Trophoblast cell (in vitro differentiated cells and primary cell): ENCODE results near the gene TWSG1.

Source experiments
- DNase-seq, 2 donors: peaks; one replicate each; pipeline ENCODE4 v3.0.0-alpha.2; 2016
- H2AFZ ChIP-seq: 2 replicates; pipeline ENCODE4 v1.6.1; 2013; ENCODE audit warnings: low read length, moderate library complexity, mild to moderate bottlenecking; ENCODE audit not compliant: insufficient read depth, poor library complexity
- H2AK5ac ChIP-seq: 2 replicates; pipeline ENCODE4 v1.6.1; 2013; ENCODE audit warnings: mild to moderate bottlenecking, low read length
- H2BK120ac ChIP-seq: 2 replicates; pipeline ENCODE4 v1.6.1; 2013; ENCODE audit warnings: low read length, mild to moderate bottlenecking, moderate library complexity; ENCODE audit not compliant: insufficient read depth, poor library complexity
- H2BK12ac ChIP-seq: 2 replicates; pipeline ENCODE4 v1.6.1; 2013; ENCODE audit warnings: mild to moderate bottlenecking, low read length, moderate library complexity
- H2BK5ac ChIP-seq: 2 replicates; pipeline ENCODE4 v1.6.1; 2013; ENCODE audit warnings: low read length, low read depth, moderate library complexity, mild to moderate bottlenecking; ENCODE audit not compliant: poor library complexity
- H3K14ac ChIP-seq: 2 replicates; pipeline ENCODE4 v1.6.1; 2013; ENCODE audit warnings: mild to moderate bottlenecking, low read length
- H3K18ac ChIP-seq: 2 replicates; pipeline ENCODE4 v1.6.1; 2013; ENCODE audit warnings: mild to moderate bottlenecking, low read length
- H3K23ac ChIP-seq: 2 replicates; pipeline ENCODE4 v1.6.1; 2013; ENCODE audit warnings: low read length
- H3K27ac ChIP-seq: 2 replicates; pipeline ENCODE4 v1.5.1; 2013; ENCODE audit warnings: low read depth, mild to moderate bottlenecking, inconsistent platforms, low read length, moderate library complexity
- H3K27me3 ChIP-seq: 2 replicates; pipeline ENCODE4 v1.6.1; 2013; ENCODE audit warnings: inconsistent platforms, mild to moderate bottlenecking, low read length, moderate library complexity; ENCODE audit not compliant: insufficient read depth
- H3K36me3 ChIP-seq, 2 experiments: 1 replicate in 1 of 2; 2 replicates in 1 of 2; pipeline ENCODE4 v1.6.1; 2013; ENCODE audit warnings: low read length in 2 of 2, mild to moderate bottlenecking in 2 of 2, moderate library complexity in 1 of 2; ENCODE audit not compliant: insufficient read depth in 2 of 2, control insufficient read depth in 1 of 2
- H3K4ac ChIP-seq: 2 replicates; pipeline ENCODE4 v1.6.1; 2013; ENCODE audit warnings: low read depth, mild to moderate bottlenecking, low read length, moderate library complexity
- H3K4me1 ChIP-seq, 2 experiments: 1 replicate in 1 of 2; 2 replicates in 1 of 2; pipeline ENCODE4 v1.6.1; 2013; ENCODE audit warnings: low read length in 2 of 2, mild to moderate bottlenecking in 2 of 2, moderate library complexity in 1 of 2; ENCODE audit not compliant: insufficient read depth in 2 of 2, control insufficient read depth in 1 of 2
- H3K4me2 ChIP-seq: 2 replicates; pipeline ENCODE4 v1.6.1; 2013; ENCODE audit warnings: inconsistent platforms, mild to moderate bottlenecking, low read length, moderate library complexity
- H3K4me3 ChIP-seq: 2 replicates; pipeline ENCODE4 v1.5.1; 2013; ENCODE audit warnings: mild to moderate bottlenecking, low read depth, low read length, inconsistent platforms
- H3K79me1 ChIP-seq: one replicate; pipeline ENCODE4 v1.6.1; 2013; ENCODE audit warnings: low read length
- H3K79me2 ChIP-seq: 2 replicates; pipeline ENCODE4 v1.6.1; 2013; ENCODE audit warnings: low read length, mild to moderate bottlenecking; ENCODE audit not compliant: control insufficient read depth, insufficient read depth, poor library complexity
- H3K9ac ChIP-seq: 2 replicates; pipeline ENCODE4 v1.6.1; 2013; ENCODE audit warnings: mild to moderate bottlenecking, low read length
- H3K9me3 ChIP-seq: 2 replicates; pipeline ENCODE4 v1.6.1; 2013; ENCODE audit warnings: low read depth, mild to moderate bottlenecking, control low read depth, inconsistent platforms, low read length; ENCODE audit not compliant: insufficient read depth
- H4K12ac ChIP-seq: 2 replicates; pipeline ENCODE4 v1.6.1; 2013; ENCODE audit warnings: low read depth, mild to moderate bottlenecking, low read length, moderate library complexity
- H4K8ac ChIP-seq: 2 replicates; pipeline ENCODE4 v1.6.1; 2013; ENCODE audit warnings: low read depth, mild to moderate bottlenecking, low read length, moderate library complexity
- H4K91ac ChIP-seq: one replicate; pipeline ENCODE4 v1.6.1; 2013; ENCODE audit warnings: low read depth, mild to moderate bottlenecking, low read length, moderate library complexity
- WGBS: extraction: QIAGEN DNeasy Blood & Tissue Kit; methylation state at CpG from one replicate; pipeline ENCODE4 v1.1.7; 2013; ENCODE audit warnings: missing lambda C conversion rate; ENCODE audit not compliant: insufficient read length, insufficient coverage; ENCODE audit errors: extremely low coverage; 5-methylcytosine and 5-hydroxymethylcytosine counted together

TWSG1 gene

GRCh38 chr18:9340472-9340871 lies 5.9 kb downstream of the TWSG1 start:
- DNase-seq: no peak
- Histone ChIP-seq H3K4me1 (no peaks in the 10 kb centered on the region), H2BK120ac (no peak overlapping the region), H2AFZ (no peak overlapping the region), H3K9ac (no peak overlapping the region), H3K27me3 (no peaks in the 10 kb centered on the region), H3K23ac (no peak overlapping the region), H3K4me3 (no peak overlapping the region), H3K18ac (no peak overlapping the region), H3K9me3 (no peaks in the 10 kb centered on the region), H4K91ac (no peak overlapping the region), H3K4ac (no peak overlapping the region), H3K79me1 (no peaks in the 10 kb centered on the region), H2AK5ac (no peak overlapping the region), H3K14ac (no peak overlapping the region), H2BK12ac (no peak overlapping the region), H4K12ac (no peak overlapping the region), H3K4me2 (no peak overlapping the region), H4K8ac (no peak overlapping the region), H3K27ac (no peak overlapping the region), H2BK5ac (no peak overlapping the region), H3K79me2 (no peaks in the 10 kb centered on the region), H3K36me3 (peaks cover 3 to 5% of the 10 kb centered on the region in 2 experiments)
- WGBS: no CpG with 5 or more reads among the region's 6 CpGs

GRCh38 chr18:9343577-9343976 lies 9.0 kb downstream of the TWSG1 start:
- Histone ChIP-seq H4K91ac (no peak overlapping the region), H3K27me3 (no peaks in the 10 kb centered on the region), H3K14ac (no peak overlapping the region), H3K4me3 (no peak overlapping the region), H3K4ac (no peak overlapping the region), H2AFZ (no peak overlapping the region), H3K18ac (no peak overlapping the region), H3K36me3 (peaks cover 2 to 4% of the 10 kb centered on the region in 2 experiments), H3K4me1 (no peaks in the 10 kb centered on the region), H4K8ac (no peak overlapping the region), H3K27ac (no peak overlapping the region), H3K9ac (no peak overlapping the region), H4K12ac (no peak overlapping the region), H2BK12ac (no peak overlapping the region), H3K23ac (no peak overlapping the region), H3K4me2 (no peak overlapping the region), H2AK5ac (no peak overlapping the region), H2BK5ac (no peak overlapping the region), H3K79me1 (no peaks in the 10 kb centered on the region), H2BK120ac (no peak overlapping the region), H3K9me3 (no peaks in the 10 kb centered on the region), H3K79me2 (no peaks in the 10 kb centered on the region)
- DNase-seq: no peak

- Histone ChIP-seq H4K91ac (no peak overlapping the region), H3K4me3 (no peak overlapping the region), H3K79me1 (no peaks in the 10 kb centered on the region), H4K8ac (no peak overlapping the region), H2AK5ac (no peak overlapping the region), H3K27me3 (no peaks in the 10 kb centered on the region), H3K27ac (no peak overlapping the region), H2AFZ (no peak overlapping the region), H2BK12ac (no peak overlapping the region), H3K4me1 (no peaks in the 10 kb centered on the region), H4K12ac (no peak overlapping the region), H3K9me3 (no peaks in the 10 kb centered on the region), H2BK5ac (no peak overlapping the region), H3K14ac (no peak overlapping the region), H3K18ac (no peak overlapping the region), H3K4me2 (no peak overlapping the region), H3K79me2 (no peaks in the 10 kb centered on the region), H3K36me3 (no peaks in the 10 kb centered on the region), H3K9ac (no peak overlapping the region), H2BK120ac (no peak overlapping the region), H3K23ac (no peak overlapping the region), H3K4ac (no peak overlapping the region)
- WGBS: no CpG with 5 or more reads among the region's 2 CpGs
- no peak for DNase-seq
Observed at GRCh38 chr18:9346775-9347174, 12.2 kb downstream of the TWSG1 start.

- no peak overlapping the region for H3K4ac ChIP-seq
- no peak overlapping the region for H3K4me3 ChIP-seq
- no peak overlapping the region for H3K18ac ChIP-seq
- no peaks in the 10 kb centered on the region for H3K27me3 ChIP-seq
- H3K36me3 ChIP-seq: no peaks in the 10 kb centered on the region
- no peak overlapping the region for H3K9ac ChIP-seq
- no peak overlapping the region for H2AFZ ChIP-seq
- H2BK12ac ChIP-seq: no peak overlapping the region
- no peak overlapping the region for H3K27ac ChIP-seq
- H3K4me2 ChIP-seq: no peak overlapping the region
- H3K4me1 ChIP-seq: no peaks in the 10 kb centered on the region
- peak in 1 of 2 donors; percentile 10 for DNase-seq
- H2BK120ac ChIP-seq: no peak overlapping the region
- H4K12ac ChIP-seq: no peak overlapping the region
- WGBS: no CpG with 5 or more reads among the region's 3 CpGs
- no peak overlapping the region for H2BK5ac ChIP-seq
- no peak overlapping the region for H3K23ac ChIP-seq
- no peaks in the 10 kb centered on the region for H3K9me3 ChIP-seq
- H4K8ac ChIP-seq: no peak overlapping the region
- no peak overlapping the region for H2AK5ac ChIP-seq
- no peak overlapping the region for H3K14ac ChIP-seq
- H4K91ac ChIP-seq: no peak overlapping the region
- H3K79me2 ChIP-seq: no peaks in the 10 kb centered on the region
- no peaks in the 10 kb centered on the region for H3K79me1 ChIP-seq
Observed at GRCh38 chr18:9348079-9348671, 13.6 kb downstream of the TWSG1 start.
